B cell (primary cell): Measurements from ENCODE around the gene IMPA2. TPM values are rescaled to one million over a fixed set of nuclear protein-coding genes. Genes with fewer than 3 reads are reported as not detected.

ENCODE experiments used
- ATAC-seq: fragments of 200-7000 bp; cut with Tn5 transposase; one replicate; pipeline ENCODE4 v1.10.0; 2021; ENCODE audit warnings: low read depth, mild to moderate bottlenecking, moderate number of reproducible peaks, moderate library complexity
- CTCF ChIA-PET: fragments of 350-600 bp; sonication (Branson Sonifier 250); formaldehyde crosslinking; loops from one replicate; lab custom pipeline; 2021; ENCODE audit warnings: antibody characterized with exemption, inconsistent platforms; lab: Charles Lee
- POLR2A ChIA-PET: fragments of 350-600 bp; sonication (Branson Sonifier 250); formaldehyde crosslinking; loops from one replicate; lab custom pipeline; 2021; ENCODE audit warnings: antibody characterized with exemption; lab: Charles Lee
- DNase-seq: peaks from one replicate; pipeline ENCODE4 v3.0.0; 2013
- H2AFZ ChIP-seq: 2 replicates; pipeline ENCODE4 v1.6.1; 2012; ENCODE audit warnings: mild to moderate bottlenecking, low read depth, low read length; ENCODE audit not compliant: insufficient read depth, poor library complexity, severe bottlenecking
- H3K27ac ChIP-seq, 2 donors: 1 replicate in 1 of 2; 2 replicates in 1 of 2; pipeline ENCODE4 v1.5.1; 2012 to 2013; ENCODE audit warnings: low read length in 2 of 2, mild to moderate bottlenecking in 2 of 2, moderate library complexity in 1 of 2
- H3K27me3 ChIP-seq, 4 experiments: fragments of 200-600 bp in 1 of 4; sonication (generic) in 1 of 4; replicated peaks in 1 of 4; 1 replicate in 2 of 4; 2 replicates in 2 of 4; pipeline versions ENCODE4 v1.6.1 to v1.7.0; 2013 to 2016; ENCODE audit warnings: low read length in 3 of 4, mild to moderate bottlenecking in 2 of 4, mixed read lengths in 1 of 4, moderate library complexity in 1 of 4; ENCODE audit not compliant: insufficient read depth in 4 of 4, control insufficient read depth in 3 of 4; ENCODE audit errors: control extremely low read depth in 1 of 4
- H3K36me3 ChIP-seq, 2 experiments: replicated peaks in 1 of 2; 1 replicate in 1 of 2; 2 replicates in 1 of 2; pipeline versions ENCODE4 v1.6.1 to v1.7.1; 2013; ENCODE audit warnings: low read length in 1 of 2; ENCODE audit not compliant: insufficient read depth in 2 of 2, control insufficient read depth in 1 of 2; ENCODE audit errors: control extremely low read depth in 1 of 2, extremely low read depth in 1 of 2
- H3K4me1 ChIP-seq, 2 donors: fragments of 200-600 bp in 1 of 2; sonication (generic) in 1 of 2; 1 replicate in 1 of 2; 2 replicates in 1 of 2; pipeline versions ENCODE4 v1.5.1 to v1.6.1; 2013 to 2017; ENCODE audit warnings: low read length in 2 of 2; ENCODE audit not compliant: control insufficient read depth in 2 of 2, insufficient read depth in 2 of 2
- H3K4me2 ChIP-seq: replicated peaks from 2 replicates; pipeline ENCODE3; 2012; ENCODE audit warnings: mild to moderate bottlenecking, low read depth, low read length; ENCODE audit not compliant: poor library complexity, severe bottlenecking
- H3K4me3 ChIP-seq, 5 experiments: fragments of 200-600 bp in 1 of 5; sonication (generic) in 1 of 5; 1 replicate in 3 of 5; 2 replicates in 2 of 5; pipeline versions ENCODE4 v1.5.1 to v1.7.0; 2011 to 2016; ENCODE audit warnings: low read length in 4 of 5, mild to moderate bottlenecking in 4 of 5, low read depth in 2 of 5, control low read depth in 1 of 5, moderate library complexity in 1 of 5; ENCODE audit not compliant: insufficient read depth in 1 of 5; ENCODE audit errors: control extremely low read depth in 1 of 5, extremely low read depth in 1 of 5
- H3K79me2 ChIP-seq: fragments of 200-600 bp; sonication (generic); one replicate; pipeline ENCODE4 v1.6.0; 2016; ENCODE audit warnings: low read length; ENCODE audit not compliant: control insufficient read depth, insufficient read depth
- H3K9ac ChIP-seq: fragments of 200-600 bp; sonication (generic); 2 replicates; pipeline ENCODE4 v1.6.1; 2017; ENCODE audit warnings: mild to moderate bottlenecking, low read length, moderate library complexity
- H3K9me3 ChIP-seq, 3 donors: one replicate each; pipeline versions ENCODE4 v1.6.1 to v1.7.1; 2013; ENCODE audit warnings: low read length in 2 of 3; ENCODE audit not compliant: control insufficient read depth in 2 of 3, insufficient read depth in 1 of 3; ENCODE audit errors: control extremely low read depth in 1 of 3
- H4K20me1 ChIP-seq: 2 replicates; pipeline ENCODE4 v1.6.0; 2012; ENCODE audit warnings: mild to moderate bottlenecking, low read length; ENCODE audit not compliant: insufficient read depth, control insufficient read depth, poor library complexity, severe bottlenecking
- H3K27ac Mint-ChIP-seq: one replicate; pipeline ENCODE4 v1.8.0; 2021; ENCODE audit warnings: mixed read lengths
- H3K27me3 Mint-ChIP-seq: one replicate; pipeline ENCODE4 v1.8.0; 2021; ENCODE audit warnings: mixed read lengths
- H3K4me1 Mint-ChIP-seq: one replicate; pipeline ENCODE4 v1.8.0; 2021; ENCODE audit warnings: mixed read lengths
- H3K4me3 Mint-ChIP-seq: one replicate; pipeline ENCODE4 v1.8.0; 2021; ENCODE audit warnings: mixed read lengths
- H3K9me3 Mint-ChIP-seq: one replicate; pipeline ENCODE4 v1.8.0; 2022; ENCODE audit warnings: mixed read lengths; ENCODE audit not compliant: insufficient read depth
- CTCF ChIP-seq: fragments of 200-600 bp; IDR thresholded peaks from one replicate; pipeline ENCODE4 v1.8.0; 2022; ENCODE audit warnings: antibody characterized with exemption, mild to moderate bottlenecking
- EZH2 ChIP-seq: IDR thresholded peaks from 2 replicates; pipeline ENCODE4 v1.6.1; 2012; ENCODE audit warnings: borderline replicate concordance, low read depth, mild to moderate bottlenecking, moderate library complexity, low read length; ENCODE audit not compliant: insufficient read depth, poor library complexity, severe bottlenecking
- WGBS: methylation state at CpG from one replicate; pipeline ENCODE4 v1.1.5; 2013; ENCODE audit warnings: missing lambda C conversion rate; ENCODE audit not compliant: insufficient coverage; 5-methylcytosine and 5-hydroxymethylcytosine counted together
- intact Hi-C: fragments of 100-400 bp; cut with micrococcal nuclease; formaldehyde crosslinking; loops from one replicate; pipeline ENCODE4 v1.10.0; 2022
- polyA plus RNA-seq: library from polyadenylated mRNA; depleted of rRNA; stranded (reverse); fragments of >200 nt; gene quantifications from 2 replicates; pipeline ENCODE4 v1.2.3, GENCODE V29; 2012
- total RNA-seq, 2 donors: library from RNA; stranded (reverse); fragments of 120-200 nt in 1 of 2; gene quantifications; 1 replicate in 1 of 2; 2 replicates in 1 of 2; pipeline versions ENCODE4 v1.2.3 to v1.2.4, GENCODE V29; 2013 to 2022

The IMPA2 gene
- total and polyA plus RNA-seq, 2 donors (not counting 1 experiment from before 2014, with no cell fraction given): 8.0 to 11.7 TPM

GRCh38 chr18:12021077-12021476 lies 39.8 kb downstream of the IMPA2 start:
- Histone ChIP-seq H3K27me3 (no peaks in the 10 kb centered on the region), H3K9me3 (no peaks in the 10 kb centered on the region), H3K9ac (no peak overlapping the region), H3K4me1 (no peaks in the 10 kb centered on the region), H3K4me3 (no peak overlapping the region), H2AFZ (no peak overlapping the region), H3K79me2 (no peaks in the 10 kb centered on the region), H3K36me3 (peaks cover 0 to 3% of the 10 kb centered on the region in 2 experiments), H4K20me1 (no peaks in the 10 kb centered on the region), H3K27ac (no peak overlapping the region), H3K4me2 (no peak overlapping the region)
- TF ChIP-seq EZH2: no peak
- H3K27me3 Mint-ChIP-seq: no peaks in the 10 kb centered on the region
- CTCF ChIA-PET: interaction anchor here (1.3 kb wide), 1 partner anchor 83 kb away, joined by 3 read pairs; no protein-coding TSS in a partner anchor
- POLR2A ChIA-PET: no interaction called here
- H3K4me1 Mint-ChIP-seq: no peaks in the 10 kb centered on the region
- H3K9me3 Mint-ChIP-seq: no peaks in the 10 kb centered on the region
- no CpG with 5 or more reads among the region's 2 CpGs for WGBS
- no peak for ATAC-seq
- intact Hi-C loops: no loop called here
- H3K27ac Mint-ChIP-seq: no peak overlapping the region
- no peak overlapping the region for H3K4me3 Mint-ChIP-seq
- no peak for DNase-seq

GRCh38 chr18:12021596-12021995 lies 40.3 kb downstream of the IMPA2 start:
- Histone ChIP-seq H3K36me3 (peaks cover 0 to 3% of the 10 kb centered on the region in 2 experiments), H3K9me3 (no peaks in the 10 kb centered on the region), H3K4me3 (no peak overlapping the region), H4K20me1 (no peaks in the 10 kb centered on the region), H3K4me1 (no peaks in the 10 kb centered on the region), H3K79me2 (no peaks in the 10 kb centered on the region), H3K4me2 (no peak overlapping the region), H3K27me3 (no peaks in the 10 kb centered on the region), H3K27ac (no peak overlapping the region), H2AFZ (no peak overlapping the region), H3K9ac (no peak overlapping the region)
- POLR2A ChIA-PET: no interaction called here
- H3K9me3 Mint-ChIP-seq: no peaks in the 10 kb centered on the region
- CTCF ChIA-PET: interaction anchor here (1.3 kb wide), 1 partner anchor 83 kb away, joined by 3 read pairs; no protein-coding TSS in a partner anchor
- H3K4me1 Mint-ChIP-seq: no peaks in the 10 kb centered on the region
- H3K27ac Mint-ChIP-seq: no peak overlapping the region
- TF ChIP-seq CTCF (no peak), EZH2 (no peak)
- no peak for ATAC-seq
- WGBS: 89% methylated on average over 5 of the region's 8 CpGs
- H3K27me3 Mint-ChIP-seq: no peaks in the 10 kb centered on the region
- no peak overlapping the region for H3K4me3 Mint-ChIP-seq
- intact Hi-C loops: no loop called here
- DNase-seq: no peak
